ENCODE data around the gene ASMTL.
A peak's percentile ranks its signal among the peaks of the same experiment; 100 is the strongest.
"Not testable (repeated sequence)": the region's sequence is repeated elsewhere in the genome, so short reads cannot be mapped to it uniquely, and the experiment has no call there.

The ASMTL gene

GRCh38 chrX:1481636-1482529 is 29.2 kb upstream of the ASMTL start:
- DNase-seq = no peak

DNA sequence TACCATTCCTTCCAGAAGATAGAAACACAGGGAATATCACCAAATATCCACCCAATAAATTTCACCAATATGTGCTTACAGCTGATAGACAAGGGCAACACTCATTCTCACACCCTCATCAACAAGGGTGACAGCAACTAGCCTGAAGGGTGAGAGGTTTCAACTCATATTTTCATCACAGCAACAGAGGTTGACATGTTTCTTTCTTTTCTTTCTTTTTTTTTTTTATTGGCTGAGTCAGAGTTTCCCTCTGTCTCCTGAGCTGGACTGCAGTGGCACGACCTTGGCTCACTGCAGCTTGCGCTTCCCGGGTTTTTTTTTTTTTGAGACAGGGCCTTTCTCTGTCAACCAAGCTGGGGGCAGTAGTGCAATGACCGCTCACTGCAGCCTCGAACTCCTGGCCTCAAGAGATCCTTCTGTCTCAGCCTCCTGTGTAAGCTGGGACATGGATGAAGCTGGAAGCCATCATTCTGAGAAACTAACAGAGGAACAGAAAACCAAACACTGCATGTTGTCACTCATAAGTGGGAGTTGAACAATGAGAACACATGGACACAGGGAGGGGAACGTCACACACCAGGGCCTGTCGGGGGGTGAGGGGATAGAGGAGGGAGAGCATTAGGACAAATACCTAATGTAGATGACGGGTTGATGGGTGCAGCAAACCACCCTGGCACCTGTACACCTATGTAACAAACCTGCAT is 27.5 kb upstream of the ASMTL start:
- DNase-seq = no peak

GRCh38 chrX:1477801-1478458 is 25.2 kb upstream of the ASMTL start:
- no peak for DNase-seq

DNA sequence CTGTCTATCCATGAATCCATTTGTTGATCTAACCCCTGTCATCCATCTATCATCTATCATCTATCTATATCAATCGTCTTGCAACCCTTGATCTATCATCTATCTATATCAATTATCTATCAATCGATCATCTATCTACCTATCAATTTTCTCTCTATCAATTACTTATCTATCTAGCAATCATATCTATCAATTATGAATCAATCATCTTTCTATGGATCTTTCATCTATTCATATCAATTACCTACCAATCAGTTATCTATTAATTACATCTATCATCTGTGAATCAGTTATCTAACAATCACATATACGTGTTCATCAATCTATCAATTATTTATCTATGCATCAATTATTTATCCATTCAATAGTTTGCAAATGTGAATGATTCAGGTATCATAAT is 24.5 kb upstream of the ASMTL start:
- no peak for DNase-seq

DNA sequence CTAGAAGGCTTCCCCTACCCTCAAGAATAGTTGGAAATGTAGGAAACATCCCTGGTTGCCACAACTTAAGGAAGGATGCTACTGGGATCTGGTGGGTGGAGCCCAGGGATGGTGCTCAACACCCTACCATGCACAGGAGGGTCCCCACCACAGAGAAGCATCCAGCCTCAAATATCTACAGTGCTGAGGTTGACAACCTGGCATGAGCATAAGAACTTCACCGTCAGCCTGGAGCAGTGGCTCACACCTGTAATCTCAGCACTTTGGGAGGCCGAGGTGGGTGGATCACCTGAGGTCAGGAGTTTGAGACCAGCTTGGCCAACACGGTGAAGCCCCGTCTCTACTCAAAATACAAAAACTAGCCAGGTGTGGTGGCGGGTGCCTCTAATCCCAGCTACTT is 24.0 kb upstream of the ASMTL start:
- no peak for DNase-seq

DNA sequence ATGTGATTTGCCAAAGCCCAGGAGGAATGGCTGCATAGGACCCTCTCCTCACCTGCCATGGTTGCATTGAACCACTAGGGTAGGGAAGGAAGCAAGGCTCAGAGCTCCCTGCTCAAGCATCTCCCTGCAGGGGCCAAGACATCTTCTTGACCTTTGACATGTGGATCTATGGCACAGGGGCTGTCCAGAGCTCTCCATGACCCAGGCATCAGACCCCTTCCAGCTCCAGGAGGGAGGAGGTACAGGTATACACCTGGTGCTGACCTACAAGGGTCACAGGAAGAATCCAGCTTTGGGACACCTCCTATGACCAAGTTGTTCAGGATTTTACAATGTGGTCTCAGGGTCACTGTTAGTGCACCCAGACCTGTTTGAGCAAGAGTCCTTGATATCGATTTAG is 23.2 kb upstream of the ASMTL start:
- no peak for DNase-seq

DNA sequence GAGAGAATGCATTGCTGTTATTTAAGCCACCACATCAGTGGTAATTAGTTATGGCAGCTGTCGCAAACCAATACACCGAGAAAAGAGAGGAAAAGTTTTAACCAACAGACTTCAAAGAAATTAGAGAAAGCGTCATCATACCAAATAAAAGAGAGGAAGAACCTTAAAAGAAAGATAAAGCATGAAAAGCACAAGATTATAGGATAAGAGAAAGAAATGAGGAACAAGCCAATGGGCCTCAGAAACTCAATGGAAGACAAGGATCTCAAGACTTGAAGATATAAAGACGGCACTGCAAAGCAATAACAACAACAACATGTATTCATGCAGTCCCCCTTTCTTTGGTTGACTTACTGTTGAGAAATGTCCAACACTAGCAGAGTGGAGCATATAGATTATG is 22.8 kb upstream of the ASMTL start:
- DNase-seq = no peak

- DNase-seq = not testable (repeated sequence)
Observed at GRCh38 chrX:1474593-1474992, 21.9 kb upstream of the ASMTL start.

- DNase-seq = no peak
Observed at GRCh38 chrX:1472975-1473374, 20.3 kb upstream of the ASMTL start.

GRCh38 chrX:1468250-1468772 is 15.6 kb upstream of the ASMTL start:
- peak; percentile 89 to 95 for DNase-seq

DNA sequence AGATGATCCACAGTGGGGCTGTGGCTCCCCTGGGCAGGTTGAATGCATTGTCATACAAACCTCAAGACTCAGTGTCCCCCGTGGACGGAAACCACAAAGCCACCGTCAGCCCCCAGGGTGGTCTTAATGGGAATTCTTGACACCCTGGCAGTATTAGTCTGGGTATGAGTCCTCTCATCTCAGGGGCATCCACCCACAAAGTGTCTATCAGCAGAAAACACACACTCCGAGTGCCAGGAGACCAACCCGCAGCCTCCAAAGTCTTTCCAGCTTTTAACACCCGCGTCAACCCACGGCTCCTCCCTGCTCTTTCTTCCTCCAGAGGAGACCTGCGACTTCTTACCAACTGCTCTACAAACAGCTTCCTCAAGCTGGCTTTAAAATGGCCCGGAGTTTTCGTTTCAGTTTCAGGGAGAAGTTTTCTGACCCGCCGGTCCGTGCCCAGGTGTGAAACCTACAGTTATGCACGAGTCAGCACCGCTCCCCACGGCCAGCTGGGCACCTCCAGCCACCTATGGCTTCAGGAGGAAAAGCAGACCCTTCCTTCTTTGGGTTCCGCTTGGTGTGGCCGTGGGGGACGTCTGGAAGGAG is 14.4 kb upstream of the ASMTL start:
- no peak for DNase-seq

- no peak for DNase-seq
Observed at GRCh38 chrX:1466232-1466661, 13.5 kb upstream of the ASMTL start.

- DNase-seq = no peak
Observed at GRCh38 chrX:1465286-1466231, 12.8 kb upstream of the ASMTL start.

DNA sequence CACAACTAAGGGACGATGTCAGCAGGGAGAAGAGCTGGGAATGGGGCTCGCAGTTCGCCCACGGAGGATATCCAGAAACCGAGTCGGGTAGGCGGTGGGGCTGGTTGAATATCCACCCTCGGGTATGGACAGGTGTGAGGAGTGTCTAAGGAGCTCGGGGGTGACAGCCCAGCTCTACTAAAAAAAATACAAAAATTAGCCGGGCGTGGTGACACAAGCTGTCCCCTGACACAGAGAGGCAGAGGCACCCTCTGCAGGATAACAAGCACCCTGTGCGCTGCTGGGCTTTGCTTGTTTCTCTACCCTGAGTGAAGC is 12.2 kb upstream of the ASMTL start:
- DNase-seq = no peak

DNA sequence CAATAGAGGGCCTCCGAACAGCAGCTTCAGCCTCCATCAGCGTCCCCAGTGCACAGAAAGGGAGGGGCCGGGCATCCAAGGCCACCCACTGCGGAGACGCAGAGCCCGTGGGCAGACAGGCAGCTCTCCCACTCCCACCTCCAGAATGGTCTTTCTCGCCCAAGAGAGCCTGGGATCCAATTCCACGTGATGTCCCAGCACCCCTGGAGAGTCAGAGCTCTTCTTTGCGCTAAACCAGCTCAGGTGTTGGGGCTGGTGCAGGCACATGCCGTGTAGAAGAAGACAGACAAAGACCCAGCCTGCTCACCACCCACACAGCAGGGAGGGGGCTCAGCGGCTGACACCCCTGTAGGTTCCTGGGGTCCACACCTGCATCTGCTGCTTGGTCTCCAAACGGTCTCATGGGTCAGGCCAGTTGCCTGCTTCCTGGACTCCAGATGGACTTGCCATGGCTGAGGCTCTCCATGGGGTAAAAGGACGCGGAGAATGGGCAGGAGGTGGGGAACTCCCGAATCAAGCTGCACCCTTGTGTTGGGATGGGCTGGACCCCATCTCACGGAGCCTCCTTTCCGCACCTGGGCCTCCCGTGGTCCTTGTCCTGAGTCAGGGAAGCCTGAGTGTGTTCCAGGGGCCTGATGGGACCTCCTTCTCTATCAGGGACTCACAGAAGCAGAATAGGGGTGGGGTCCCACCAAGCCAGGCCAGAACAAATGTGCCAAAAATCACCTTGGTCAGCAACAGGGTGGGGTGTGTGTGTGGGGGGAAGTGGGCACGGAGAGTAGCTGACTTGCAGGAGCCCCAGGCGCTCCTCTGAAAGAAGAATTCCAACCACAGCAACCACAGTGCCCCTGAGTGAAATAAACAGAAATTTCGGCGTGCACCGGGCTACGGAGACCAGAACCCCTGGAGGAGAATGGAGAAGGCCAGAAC is 11.6 kb upstream of the ASMTL start:
- DNase-seq = no peak

DNA sequence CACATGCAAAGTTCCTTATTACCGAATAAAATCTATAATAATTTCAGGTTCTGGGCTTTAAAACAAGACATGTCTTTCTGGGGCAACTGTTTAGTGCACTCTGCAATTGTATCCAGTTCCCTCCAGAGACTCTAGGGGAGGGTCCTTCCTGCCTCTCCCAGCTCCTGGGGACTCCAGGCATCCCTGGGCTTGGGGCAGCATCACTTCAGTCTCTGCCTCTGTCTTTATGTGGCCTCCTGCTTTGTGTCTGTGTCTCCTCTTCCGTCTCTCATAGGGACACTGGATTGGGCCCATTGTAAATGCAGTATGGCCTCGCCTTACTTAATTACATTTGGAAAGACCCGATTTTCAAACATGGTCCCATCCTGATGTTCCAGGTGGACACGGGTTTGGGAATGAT is 10.9 kb upstream of the ASMTL start:
- DNase-seq = no peak

DNA sequence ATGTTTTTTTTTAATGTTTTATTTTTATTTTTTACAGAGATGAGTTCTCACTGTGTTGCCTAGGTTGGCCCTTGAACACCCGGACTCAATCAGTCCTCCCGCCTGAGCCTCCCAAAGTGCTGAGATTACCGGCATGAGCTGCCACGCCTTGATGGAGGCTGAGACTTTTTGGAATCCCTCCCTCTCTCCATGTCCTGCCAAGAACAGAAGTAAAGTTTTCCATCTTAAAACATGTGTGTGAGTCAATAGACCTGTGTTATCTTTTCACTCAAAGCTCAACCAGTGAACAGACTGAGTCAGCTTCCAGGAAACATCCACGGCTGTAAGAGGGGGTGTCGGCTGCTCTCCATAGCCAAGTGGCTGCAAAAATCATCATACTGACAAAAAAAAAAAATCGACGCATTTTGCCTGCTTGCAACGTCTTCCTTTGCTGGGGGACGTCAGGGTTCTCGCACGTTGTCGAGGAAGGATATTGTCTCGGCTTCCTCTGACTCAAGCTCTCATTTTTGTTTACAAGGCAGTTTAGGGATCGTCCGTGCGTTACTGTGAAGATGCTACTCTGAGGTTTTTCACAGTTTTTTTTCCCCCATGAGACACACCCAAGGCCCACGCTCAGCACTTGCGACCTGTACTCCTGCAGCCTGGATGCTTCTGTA is 10.0 kb upstream of the ASMTL start:
- no peak for DNase-seq

GRCh38 chrX:1462110-1462509 is 9.4 kb upstream of the ASMTL start:
- no peak for DNase-seq

DNA sequence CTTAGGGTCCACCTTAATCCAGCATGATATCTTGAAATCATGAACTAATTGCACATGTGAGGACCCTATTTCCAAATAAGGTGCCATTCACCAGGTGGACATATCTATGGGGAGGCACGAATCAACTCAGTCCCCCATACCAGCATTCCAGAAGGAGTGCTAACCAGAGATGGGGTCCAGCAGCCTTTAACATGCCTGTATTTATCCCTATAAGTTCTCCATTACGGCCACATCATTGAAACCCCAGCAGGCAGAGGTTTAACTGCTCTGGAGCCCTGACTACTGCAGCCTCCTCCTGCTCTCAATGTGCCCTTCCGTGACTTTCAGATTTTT is 3.2 kb upstream of the ASMTL start:
- no peak for DNase-seq

DNA sequence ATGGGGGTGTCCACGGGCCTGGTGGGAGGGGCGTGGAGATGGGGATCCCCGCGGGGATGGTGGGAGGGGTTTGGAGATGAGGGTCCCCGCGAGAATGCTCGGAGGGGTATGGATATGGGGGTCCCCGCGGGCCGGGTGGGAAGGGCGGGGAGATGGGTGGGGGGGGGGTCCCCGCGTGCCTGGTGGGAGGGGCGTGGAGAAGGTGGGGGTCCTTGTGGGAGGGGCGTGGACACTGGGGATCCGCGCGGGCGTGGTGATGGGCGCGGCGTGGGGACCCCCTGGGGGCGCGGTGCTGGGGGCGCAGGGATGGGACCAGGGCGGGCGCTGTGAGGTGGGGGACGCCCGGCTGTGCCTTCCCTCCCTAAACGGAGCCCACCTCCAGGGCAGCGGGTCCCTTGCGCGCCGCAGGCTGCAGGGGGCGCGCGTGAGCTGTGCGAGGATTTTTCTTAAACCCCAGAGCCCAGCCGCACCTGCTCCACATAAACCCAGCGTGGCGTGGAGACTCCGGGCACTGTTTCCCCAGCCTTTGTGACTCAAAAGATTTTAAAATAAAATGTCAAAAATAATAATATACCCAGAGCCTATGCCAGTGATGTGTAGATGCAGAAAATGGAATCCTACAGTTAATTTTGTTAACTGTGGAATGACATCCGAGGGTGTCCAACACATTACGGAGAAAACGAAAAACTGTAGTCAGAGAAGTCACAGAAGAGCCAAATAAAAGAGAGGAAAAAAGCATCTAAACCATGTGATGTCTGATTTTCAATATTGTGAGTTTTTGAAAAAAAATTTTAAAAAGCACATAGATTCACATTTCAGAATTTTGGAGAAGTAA is 1.5 kb upstream of the ASMTL start:
- DNase-seq = no peak
